Thoracic aorta endothelial cell (primary cell): ENCODE results near the gene GPRC5D. TPM values are rescaled to one million over a fixed set of nuclear protein-coding genes. Genes with fewer than 3 reads are reported as not detected.

Experiments used
- small RNA-seq: library from RNA; depleted of rRNA; stranded (forward); fragments of <200 nt; gene quantifications from one replicate; pipeline ENCODE3, GENCODE V24; 2012
- total RNA-seq: library from RNA; depleted of rRNA; stranded (reverse); fragments of >200 nt; gene quantifications from 2 replicates; pipeline ENCODE4 v1.2.3, GENCODE V29; 2012

The GPRC5D gene
- total RNA-seq, result not detected in 2 replicates

GRCh38 chr12:12952036-12952435 lies at the start of gene GPRC5D:
GPRC5D (minus strand) TSS chr12:12952170; CDS start chr12:12950384, 1,786 bp downstream.

DNA sequence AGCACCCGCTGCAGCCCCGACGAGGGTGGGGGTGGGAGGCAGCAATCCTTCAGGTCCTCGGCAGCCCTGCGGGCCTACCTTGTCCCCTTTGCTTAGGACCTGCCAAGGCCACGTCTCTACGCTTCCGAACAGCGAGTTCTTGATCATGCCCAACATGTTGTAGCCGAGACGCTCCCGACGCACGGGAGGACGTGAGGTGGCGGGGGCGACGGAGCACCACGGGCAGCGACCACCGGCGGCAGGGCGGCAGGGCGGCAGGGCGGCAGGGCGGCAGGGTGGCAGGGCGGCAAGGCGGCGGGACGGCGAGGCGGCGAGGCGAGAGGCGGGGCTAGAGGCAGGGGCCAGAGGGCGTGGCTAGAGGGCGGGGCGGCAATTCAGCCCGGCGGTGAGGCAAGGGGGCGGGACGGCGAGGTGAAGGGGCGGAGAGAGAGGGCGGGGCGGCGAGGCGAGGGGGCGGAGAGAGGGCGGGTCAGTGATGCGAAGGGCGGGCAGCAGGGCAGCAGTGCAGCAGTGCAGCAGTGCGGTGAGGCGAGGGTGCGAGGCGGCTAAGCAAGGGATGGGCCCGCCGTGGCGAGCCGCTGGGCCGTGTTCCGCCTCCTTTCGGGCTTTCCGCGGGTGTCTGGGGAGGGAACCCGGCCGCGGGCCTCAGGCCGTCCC lies 48.1 kb upstream of the GPRC5D start, which contains the start of gene HEBP1:
TSS of gene HEBP1 (minus strand) at position 307 of the 657 bp plus-strand sequence. CDS start at position 156, 151 bp downstream.

GRCh38 chr12:12891080-12891880 lies 60.7 kb downstream of the GPRC5D start, which contains the start of gene GPRC5A:
GPRC5A (plus strand) TSS chr12:12891562; CDS start chr12:12908250, 16,688 bp downstream.

Small RNAs within 50 kb of the gene (small RNA-seq; reads per million reads assigned to genes)
- gene RF00604, result not detected

Other genes with a start within 250 kb of the GPRC5D start
- 34.4 and 39.9 TPM in 2 replicates for gene CDKN1B, start 234.8 kb downstream of the GPRC5D start, total RNA-seq
- gene APOLD1, start 166.5 kb downstream of the GPRC5D start, total RNA-seq, result 2.7 and 3.1 TPM in 2 replicates
- gene DDX47, start 138.8 kb downstream of the GPRC5D start, total RNA-seq, result 104 and 121 TPM in 2 replicates
- 18.0 and 48.8 TPM in 2 replicates for gene GPRC5A, start 60.6 kb downstream of the GPRC5D start, total RNA-seq
- gene HEBP1, start 48.1 kb upstream of the GPRC5D start, total RNA-seq, result 23.0 and 23.8 TPM in 2 replicates
- 7.6 and 10.5 TPM in 2 replicates for gene FAM234B, start 92.2 kb upstream of the GPRC5D start, total RNA-seq
- gene GSG1, start 151.5 kb upstream of the GPRC5D start, total RNA-seq, result not detected in 2 replicates
- 174 and 574 TPM in 2 replicates for gene EMP1, start 244.6 kb upstream of the GPRC5D start, total RNA-seq